Neural progenitor cell (in vitro differentiated cells): ENCODE measurements around the gene OR2M5. TPM values are rescaled to one million over a fixed set of nuclear protein-coding genes. Genes with fewer than 3 reads are reported as not detected.

ENCODE experiments used
- DNase-seq: peaks from one replicate; pipeline ENCODE4 v3.0.0-alpha.2; 2016; ENCODE audit warnings: low spot score
- H2AFZ ChIP-seq: fragments of 200-600 bp; sonication (generic); replicated peaks from 2 replicates; pipeline ENCODE4 v1.6.1; 2016; ENCODE audit warnings: antibody characterized with exemption
- H3F3A ChIP-seq: fragments of 200-600 bp; sonication (generic); 2 replicates; pipeline ENCODE4 v1.6.1; 2016; ENCODE audit warnings: antibody characterized with exemption, low read depth
- H3K27ac ChIP-seq: fragments of 200-600 bp; sonication (generic); 2 replicates; pipeline ENCODE4 v1.5.1; 2016; ENCODE audit warnings: mild to moderate bottlenecking
- H3K27me3 ChIP-seq: fragments of 200-600 bp; sonication (generic); 2 replicates; pipeline ENCODE4 v1.6.1; 2016; ENCODE audit warnings: mild to moderate bottlenecking, moderate library complexity
- H3K36me3 ChIP-seq: fragments of 200-600 bp; sonication (generic); 2 replicates; pipeline ENCODE4 v1.5.1; 2016
- H3K4me1 ChIP-seq: fragments of 200-600 bp; sonication (generic); 2 replicates; pipeline ENCODE4 v1.6.1; 2016; ENCODE audit warnings: mixed run types
- H3K4me2 ChIP-seq: fragments of 200-600 bp; sonication (generic); 2 replicates; pipeline ENCODE4 v1.6.1; 2016
- H3K4me3 ChIP-seq: fragments of 200-600 bp; sonication (generic); 2 replicates; pipeline ENCODE4 v1.5.1; 2016
- H3K79me2 ChIP-seq: fragments of 200-600 bp; sonication (generic); 2 replicates; pipeline ENCODE4 v1.6.1; 2016; ENCODE audit warnings: low read depth
- H3K9ac ChIP-seq: fragments of 200-600 bp; sonication (generic); 2 replicates; pipeline ENCODE4 v1.6.1; 2016
- H3K9me3 ChIP-seq: fragments of 200-600 bp; sonication (generic); 2 replicates; pipeline ENCODE4 v1.5.1; 2016; ENCODE audit warnings: low read depth
- H4K20me1 ChIP-seq: fragments of 200-600 bp; sonication (generic); 2 replicates; pipeline ENCODE4 v1.6.1; 2016; ENCODE audit warnings: low read depth
- H3K27ac Mint-ChIP-seq: 3 replicates; pipeline ENCODE4 v1.8.0; 2021; ENCODE audit warnings: mixed read lengths
- H3K27me3 Mint-ChIP-seq: 2 replicates; pipeline ENCODE4 v1.8.0; 2022; ENCODE audit warnings: low read depth, mild to moderate bottlenecking, inconsistent platforms, moderate library complexity, mixed read lengths; ENCODE audit not compliant: insufficient read depth
- H3K36me3 Mint-ChIP-seq: 3 replicates; pipeline ENCODE4 v1.8.0; 2021; ENCODE audit warnings: mixed read lengths
- H3K4me1 Mint-ChIP-seq: 3 replicates; pipeline ENCODE4 v1.8.0; 2021; ENCODE audit warnings: mixed read lengths
- H3K4me3 Mint-ChIP-seq: 3 replicates; pipeline ENCODE4 v1.8.0; 2021; ENCODE audit warnings: mild to moderate bottlenecking, moderate library complexity, mixed read lengths
- H3K9me3 Mint-ChIP-seq: 3 replicates; pipeline ENCODE4 v1.8.0; 2020; ENCODE audit warnings: mixed read lengths
- CTCF ChIP-seq: fragments of 200-600 bp; sonication (generic); IDR thresholded peaks from 2 replicates; pipeline ENCODE4 v1.5.1; 2017; ENCODE audit warnings: antibody characterized with exemption, mild to moderate bottlenecking
- EZH2 ChIP-seq: fragments of 200-600 bp; sonication (generic); IDR thresholded peaks from 2 replicates; pipeline ENCODE4 v1.6.1; 2017; ENCODE audit warnings: antibody characterized with exemption, mild to moderate bottlenecking, moderate library complexity
- EZH2phosphoT487 ChIP-seq: fragments of 200-600 bp; sonication (generic); IDR thresholded peaks from 2 replicates; pipeline ENCODE4 v1.6.1; 2017; ENCODE audit warnings: antibody characterized with exemption
- total RNA-seq: library from RNA; depleted of rRNA; stranded (reverse); fragments of >200 nt; gene quantifications from 2 replicates; pipeline ENCODE4 v1.2.3, GENCODE V29; 2015; ENCODE audit warnings: low replicate concordance

The OR2M5 gene
- total RNA-seq, 1 donor from 2014 or later = not detected

GRCh38 chr1:248140846-248141245, 4.1 kb upstream of the OR2M5 start:
- Histone ChIP-seq H2AFZ (no peak overlapping the region), H3K4me2 (no peak overlapping the region), H3K27me3 (no peaks in the 10 kb centered on the region), H3K36me3 (no peaks in the 10 kb centered on the region), H3K27ac (no peak overlapping the region), H3K79me2 (no peaks in the 10 kb centered on the region), H3K4me3 (no peak overlapping the region), H4K20me1 (no peaks in the 10 kb centered on the region), H3K9ac (no peak overlapping the region), H3F3A (no peaks in the 10 kb centered on the region), H3K4me1 (no peaks in the 10 kb centered on the region), H3K9me3 (peaks cover 30% of the 10 kb centered on the region)
- TF ChIP-seq EZH2 = no peak
- TF ChIP-seq CTCF = no peak
- TF ChIP-seq EZH2phosphoT487 = no peak
- no peak overlapping the region for H3K4me3 Mint-ChIP-seq
- DNase-seq = no peak
- no peaks in the 10 kb centered on the region for H3K27me3 Mint-ChIP-seq
- no peaks in the 10 kb centered on the region for H3K36me3 Mint-ChIP-seq
- no peak overlapping the region for H3K27ac Mint-ChIP-seq
- no peaks in the 10 kb centered on the region for H3K4me1 Mint-ChIP-seq
- peaks cover 36% of the 10 kb centered on the region for H3K9me3 Mint-ChIP-seq

- H3K36me3 Mint-ChIP-seq = no peaks in the 10 kb centered on the region
- peaks cover 35% of the 10 kb centered on the region for H3K9me3 ChIP-seq
- H3K27me3 Mint-ChIP-seq = no peaks in the 10 kb centered on the region
Measured at GRCh38 chr1:248143311-248143710, 1.6 kb upstream of the OR2M5 start.

GRCh38 chr1:248152056-248152827, 7.3 kb downstream of the OR2M5 start:
- no peaks in the 10 kb centered on the region for H3F3A ChIP-seq
- no peak for DNase-seq
- H3K36me3 ChIP-seq = no peaks in the 10 kb centered on the region
- no peak overlapping the region for H3K27ac ChIP-seq
- no peak overlapping the region for H3K9ac ChIP-seq
- no peaks in the 10 kb centered on the region for H3K79me2 ChIP-seq
- peaks cover 2% of the 10 kb centered on the region for H3K27me3 Mint-ChIP-seq
- no peak overlapping the region for H3K4me3 Mint-ChIP-seq
- no peak overlapping the region for H3K4me3 ChIP-seq
- H3K4me2 ChIP-seq = no peak overlapping the region
- no peaks in the 10 kb centered on the region for H3K27me3 ChIP-seq
- H3K27ac Mint-ChIP-seq = no peak overlapping the region
- no peaks in the 10 kb centered on the region for H4K20me1 ChIP-seq
- peaks cover 39% of the 10 kb centered on the region for H3K9me3 ChIP-seq
- H3K36me3 Mint-ChIP-seq = no peaks in the 10 kb centered on the region
- no peaks in the 10 kb centered on the region for H3K4me1 ChIP-seq
- H3K9me3 Mint-ChIP-seq = peaks cover 41% of the 10 kb centered on the region
- TF ChIP-seq EZH2phosphoT487 (no peak), CTCF (no peak), EZH2 (no peak)
- no peaks in the 10 kb centered on the region for H3K4me1 Mint-ChIP-seq
- H2AFZ ChIP-seq = no peak overlapping the region

More at GRCh38 chr1:248143311-248143710, 1.6 kb upstream of the OR2M5 start:
- H3K4me1 Mint-ChIP-seq = no peaks in the 10 kb centered on the region
- no peaks in the 10 kb centered on the region for H3K4me1 ChIP-seq
- no peak overlapping the region for H2AFZ ChIP-seq
- no peaks in the 10 kb centered on the region for H3K36me3 ChIP-seq
- TF ChIP-seq EZH2 = no peak
- no peak for TF ChIP-seq CTCF
- no peak for TF ChIP-seq EZH2phosphoT487
- H3K27ac ChIP-seq = no peak overlapping the region
- no peak overlapping the region for H3K4me3 Mint-ChIP-seq
- no peaks in the 10 kb centered on the region for H4K20me1 ChIP-seq
- H3F3A ChIP-seq = no peaks in the 10 kb centered on the region
- no peaks in the 10 kb centered on the region for H3K79me2 ChIP-seq
- DNase-seq = no peak
- no peak overlapping the region for H3K27ac Mint-ChIP-seq
- H3K4me3 ChIP-seq = no peak overlapping the region
- peaks cover 41% of the 10 kb centered on the region for H3K9me3 Mint-ChIP-seq
- no peak overlapping the region for H3K4me2 ChIP-seq
- no peaks in the 10 kb centered on the region for H3K27me3 ChIP-seq
- no peak overlapping the region for H3K9ac ChIP-seq
